GM19452 (cell line): ENCODE data around the gene CHRDL2.
"Not testable (repeated sequence)": the region's sequence is repeated elsewhere in the genome, so short reads cannot be mapped to it uniquely, and the experiment has no call there.

Source experiments
- ATAC-seq: cut with Tn5 transposase; IDR thresholded peaks from one replicate; pipeline ENCODE4 v1.9.1; 2021; ENCODE audit not compliant: unreplicated experiment

The CHRDL2 gene

GRCh38 chr11:74672956-74673692 lies 58.1 kb downstream of the CHRDL2 start:
- no peak for ATAC-seq

GRCh38 chr11:74672332-74672955 lies 58.8 kb downstream of the CHRDL2 start:
- ATAC-seq: no peak

DNA sequence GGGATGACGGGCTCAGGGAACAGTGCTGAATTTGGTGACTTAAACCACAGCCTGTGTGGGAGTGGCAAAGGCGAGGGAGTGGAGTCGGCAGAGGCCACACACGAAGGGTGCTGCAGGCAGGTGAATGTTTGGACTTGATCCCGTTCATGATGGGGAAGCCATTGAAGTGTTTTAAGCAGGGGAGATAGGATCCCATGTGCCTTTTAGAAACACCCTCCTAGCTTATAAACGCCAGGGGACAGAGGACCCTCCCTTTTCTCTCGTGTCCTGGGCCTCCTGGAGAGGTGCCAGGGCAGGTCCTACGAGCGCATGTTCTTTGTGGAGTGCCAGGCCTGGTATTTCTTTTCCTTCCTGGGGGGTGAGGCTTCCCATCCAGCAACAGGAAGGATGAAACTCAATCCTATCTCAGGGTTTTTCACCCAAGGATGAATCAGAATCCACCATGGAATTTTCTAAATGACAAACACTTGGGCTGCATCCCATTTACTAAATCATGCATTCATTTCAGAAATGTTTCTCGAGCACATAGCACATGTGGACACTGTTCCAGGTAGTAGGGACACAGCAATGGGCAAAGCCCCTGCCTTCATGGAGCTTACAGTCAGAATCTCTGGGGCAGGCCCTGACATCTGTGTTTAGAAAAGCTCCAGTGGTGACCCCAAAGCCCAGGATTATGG lies 59.6 kb downstream of the CHRDL2 start:
- ATAC-seq: no peak

DNA sequence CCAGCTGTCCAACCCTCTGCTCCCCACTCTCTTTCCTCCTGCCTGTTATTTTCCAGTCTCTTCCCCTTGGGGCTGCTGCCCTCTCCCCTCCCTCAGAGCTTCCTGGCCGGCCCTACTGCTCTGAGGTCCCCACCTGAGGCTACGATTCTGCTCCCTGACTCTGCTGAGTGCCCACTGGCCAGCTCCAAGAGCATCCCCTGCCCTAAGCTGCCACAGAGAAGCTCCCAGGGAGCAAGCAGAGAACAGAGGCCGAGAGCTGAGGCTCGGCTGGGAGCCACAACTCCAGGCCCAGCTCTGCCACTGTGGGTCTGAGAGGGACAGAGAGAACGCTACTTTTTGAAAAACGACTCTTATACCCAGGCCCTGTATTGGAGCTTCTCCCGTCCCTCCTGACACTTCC lies 61.1 kb downstream of the CHRDL2 start:
- no peak for ATAC-seq

DNA sequence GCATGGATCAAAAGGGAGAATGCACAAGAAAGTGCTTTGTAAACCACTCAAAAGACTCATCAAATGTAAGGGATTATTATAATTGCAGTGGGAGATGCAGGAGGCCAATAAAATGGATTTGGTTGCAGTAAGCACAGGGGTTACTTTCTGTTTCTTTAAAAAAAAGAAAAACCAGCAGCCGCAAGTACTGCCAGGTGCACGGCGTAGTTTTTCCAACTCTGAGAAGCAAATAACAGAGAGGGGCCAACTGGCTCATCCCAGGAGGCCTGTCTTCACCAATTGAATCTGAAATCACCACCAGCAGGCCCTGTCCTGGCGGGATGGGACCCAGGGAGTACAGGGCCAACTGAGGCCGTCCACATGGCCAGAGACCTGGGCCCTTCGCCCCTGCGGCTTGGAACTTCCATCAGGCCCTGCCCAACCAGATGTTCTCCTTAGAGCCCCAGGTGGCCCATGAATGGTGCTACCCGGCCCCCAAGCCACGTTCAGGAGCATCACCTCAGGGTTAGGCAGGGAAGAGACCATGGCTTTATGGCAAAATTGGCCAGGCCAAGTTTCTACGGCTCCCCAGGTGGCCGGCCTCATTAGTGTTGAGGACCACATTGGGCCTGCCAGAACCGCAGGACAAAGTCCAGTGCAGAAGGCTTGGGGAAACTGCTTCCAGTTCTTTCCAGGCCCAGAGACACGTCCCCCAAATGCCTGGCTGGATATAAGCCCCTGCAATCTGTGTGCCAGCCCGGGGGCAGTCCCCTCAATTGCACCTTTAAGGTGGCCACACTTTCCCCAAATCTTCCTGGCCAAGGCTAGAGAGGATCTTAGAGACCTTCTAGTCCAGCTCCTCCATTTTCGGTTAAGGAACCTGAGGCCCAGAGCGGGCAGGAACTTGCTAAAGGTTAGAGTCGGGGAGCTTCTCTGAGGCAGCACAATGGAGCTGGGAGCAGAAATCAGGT lies 61.7 kb downstream of the CHRDL2 start:
- no peak for ATAC-seq

DNA sequence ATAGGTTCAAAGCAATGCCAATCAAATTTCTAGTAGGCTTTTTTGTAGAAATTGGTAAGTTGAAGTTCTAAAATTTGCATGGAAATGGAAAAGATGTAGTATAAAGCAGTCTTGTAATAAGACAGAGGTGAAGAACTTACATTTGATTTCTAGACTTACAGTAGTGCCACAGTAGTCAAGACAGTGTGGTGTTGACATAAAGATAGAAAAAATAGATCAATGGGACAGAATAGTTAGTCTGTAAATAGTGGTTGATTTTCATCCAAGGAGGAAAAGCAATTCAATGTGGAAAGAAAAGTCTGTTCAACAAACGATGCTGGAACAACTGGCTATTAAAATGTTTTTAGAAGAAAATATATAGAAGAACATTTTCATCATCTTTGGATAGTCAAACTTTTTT lies 67.9 kb downstream of the CHRDL2 start:
- no peak for ATAC-seq

- ATAC-seq: no peak
Observed at GRCh38 chr11:74662487-74663103, 68.6 kb downstream of the CHRDL2 start.

DNA sequence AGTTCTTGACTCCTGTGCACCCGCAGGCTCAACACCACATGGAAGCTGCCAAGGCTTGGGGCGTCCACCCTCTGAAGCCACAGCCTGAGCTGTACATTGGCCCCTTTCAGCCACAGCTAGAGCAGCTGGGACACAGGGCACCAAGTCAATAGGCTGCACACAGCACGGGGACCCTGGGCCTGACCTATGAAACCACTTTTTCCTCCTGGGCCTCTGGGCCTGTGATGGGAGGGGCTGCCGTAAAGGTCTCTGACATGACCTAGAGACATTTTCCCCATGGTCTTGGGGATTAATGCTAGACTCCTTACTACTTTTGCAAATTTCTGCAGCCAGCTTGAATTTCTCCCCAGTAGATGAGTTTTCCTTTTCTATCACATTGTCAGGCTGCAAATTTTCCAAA lies 72.1 kb downstream of the CHRDL2 start:
- ATAC-seq: not testable (repeated sequence)

DNA sequence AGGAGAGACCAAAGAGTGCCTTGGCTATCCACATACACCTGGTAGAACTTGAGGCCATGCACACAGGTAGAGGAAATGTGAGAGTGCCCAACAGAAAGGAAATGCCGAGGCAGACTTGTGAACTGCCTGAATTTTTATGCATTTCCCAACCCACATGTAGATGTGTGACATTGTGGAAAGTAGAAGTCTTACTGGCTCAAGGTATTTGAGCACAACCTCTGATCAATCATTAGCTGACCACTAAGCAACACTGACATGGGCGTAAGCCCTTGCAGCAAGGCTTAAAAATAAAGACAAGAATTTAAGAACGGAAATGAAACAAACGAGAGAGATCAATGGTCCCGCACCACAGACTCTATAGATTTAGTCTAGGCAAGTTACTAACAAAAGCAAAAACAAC lies 76.2 kb downstream of the CHRDL2 start:
- ATAC-seq: no peak

- no peak for ATAC-seq
Observed at GRCh38 chr11:74650498-74650897, 80.7 kb downstream of the CHRDL2 start.

GRCh38 chr11:74648894-74649293 lies 82.3 kb downstream of the CHRDL2 start:
- ATAC-seq: no peak

DNA sequence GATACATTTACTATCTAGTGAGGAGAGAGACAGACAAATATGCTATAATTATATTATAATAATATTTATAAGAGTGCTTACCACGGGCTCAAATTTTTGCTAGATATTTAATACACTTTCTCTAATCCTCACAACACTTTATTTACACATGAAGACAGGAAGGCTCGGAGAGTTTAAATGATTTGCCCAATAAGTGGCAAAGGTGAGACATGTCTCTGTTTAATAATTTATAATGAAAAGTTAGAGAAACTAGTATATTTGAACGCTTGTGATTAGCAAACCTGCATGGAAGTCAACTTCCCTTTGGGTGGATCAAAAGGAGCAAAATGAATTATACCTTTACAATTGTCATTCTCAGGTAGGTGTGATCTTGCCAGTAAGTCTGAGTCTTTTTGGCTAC lies 83.4 kb downstream of the CHRDL2 start:
- ATAC-seq: no peak

- ATAC-seq: no peak
Observed at GRCh38 chr11:74647404-74647803, 83.8 kb downstream of the CHRDL2 start.

GRCh38 chr11:74646954-74647353 lies 84.3 kb downstream of the CHRDL2 start:
- ATAC-seq: no peak
